Natural killer cell (primary cell): ENCODE measurements around the gene LGSN. TPM values are rescaled to one million over a fixed set of nuclear protein-coding genes. Genes with fewer than 3 reads are reported as not detected.
"Not testable (repeated sequence)": the region's sequence is repeated elsewhere in the genome, so short reads cannot be mapped to it uniquely, and the experiment has no call there.

ENCODE experiments used
- ATAC-seq, 3 donors: fragments of 150-1000 bp in 2 of 3; fragments of 200-7000 bp in 1 of 3; cut with Tn5 transposase; 1 replicate in 1 of 3; 2 replicates in 2 of 3; pipeline ENCODE4 v1.10.0; 2021; ENCODE audit warnings: mild to moderate bottlenecking in 2 of 3, moderate library complexity in 2 of 3
- DNase-seq, 2 donors: peaks; one replicate each; pipeline versions ENCODE4 v3.0.0 to v3.0.0-alpha.2; 2013 to 2021; ENCODE audit warnings: mixed read lengths in 1 of 2
- H3K27ac ChIP-seq: one replicate; pipeline ENCODE4 v1.5.1; 2013; ENCODE audit warnings: mild to moderate bottlenecking, low read length
- H3K27me3 ChIP-seq: one replicate; pipeline ENCODE4 v1.6.1; 2013; ENCODE audit warnings: low read length; ENCODE audit not compliant: control insufficient read depth, insufficient read depth
- H3K36me3 ChIP-seq: one replicate; pipeline ENCODE4 v1.6.1; 2013; ENCODE audit warnings: low read length; ENCODE audit not compliant: control insufficient read depth, insufficient read depth
- H3K4me1 ChIP-seq: one replicate; pipeline ENCODE4 v1.6.1; 2013; ENCODE audit warnings: low read length; ENCODE audit not compliant: control insufficient read depth, insufficient read depth
- H3K4me3 ChIP-seq: one replicate; pipeline ENCODE4 v1.5.1; 2013; ENCODE audit warnings: low read length
- H3K9me3 ChIP-seq: one replicate; pipeline ENCODE4 v1.6.1; 2013; ENCODE audit warnings: low read length; ENCODE audit not compliant: control insufficient read depth, insufficient read depth
- H3K27ac Mint-ChIP-seq, 2 donors: one replicate each; pipeline ENCODE4 v1.8.0; 2022; ENCODE audit warnings: mild to moderate bottlenecking in 2 of 2, mixed read lengths in 2 of 2, moderate library complexity in 1 of 2
- H3K27me3 Mint-ChIP-seq, 2 donors: one replicate each; pipeline ENCODE4 v1.8.0; 2022; ENCODE audit warnings: low read depth in 2 of 2, mixed read lengths in 2 of 2
- H3K36me3 Mint-ChIP-seq: one replicate; pipeline ENCODE4 v1.8.0; 2022; ENCODE audit warnings: mixed read lengths
- H3K4me1 Mint-ChIP-seq, 2 donors: one replicate each; pipeline ENCODE4 v1.8.0; 2022; ENCODE audit warnings: mixed read lengths in 2 of 2
- H3K4me3 Mint-ChIP-seq: one replicate; pipeline ENCODE4 v1.8.0; 2022; ENCODE audit warnings: mild to moderate bottlenecking, moderate library complexity, mixed read lengths
- H3K9me3 Mint-ChIP-seq, 2 donors: one replicate each; pipeline ENCODE4 v1.8.0; 2022; ENCODE audit warnings: mixed read lengths in 2 of 2
- WGBS: methylation state at CpG from one replicate; pipeline ENCODE4 v1.1.7; 2013; ENCODE audit warnings: missing lambda C conversion rate; ENCODE audit not compliant: insufficient coverage; 5-methylcytosine and 5-hydroxymethylcytosine counted together
- intact Hi-C: fragments of 100-400 bp; cut with micrococcal nuclease; formaldehyde crosslinking; loops from one replicate; pipeline ENCODE4 v1.14.2; 2022
- total RNA-seq, 4 donors: library from RNA; stranded (reverse); fragments of 120-200 nt in 1 of 4; gene quantifications; one replicate each; pipeline versions ENCODE4 v1.2.3 to v1.2.4, GENCODE V29; 2013 to 2022

The LGSN gene
- total RNA-seq, 3 donors from 2014 or later (not counting 1 experiment from before 2014, with no cell fraction given) = not detected

GRCh38 chr6:63225987-63226386 is 93.8 kb downstream of the LGSN start:
- H3K4me1 Mint-ChIP-seq, ATAC-seq, intact Hi-C loops, H3K27me3 Mint-ChIP-seq, H3K4me3 ChIP-seq, H3K36me3 Mint-ChIP-seq, H3K9me3 ChIP-seq, H3K4me3 Mint-ChIP-seq, H3K27ac Mint-ChIP-seq, H3K27me3 ChIP-seq, H3K36me3 ChIP-seq, H3K27ac ChIP-seq, H3K9me3 Mint-ChIP-seq, DNase-seq, H3K4me1 ChIP-seq: not testable (repeated sequence)
- WGBS = no CpG with 5 or more reads among the region's 4 CpGs

Other genes with a start within 250 kb of the LGSN start
- 1 to 10 TPM in 1 of 3 donors, under 1 TPM in 1, not detected in 1; 0.75 to 1.2 TPM for gene FKBP1C, start 108.5 kb downstream of the LGSN start, total RNA-seq